SK-N-SH treated with all-trans-retinoic acid at 6 μM for 48 hours (cell line): ENCODE data around the gene PHLDA3.

Experiments used
- ATAC-seq: fragments of 200-7000 bp; cut with Tn5 transposase; 3 replicates; pipeline ENCODE4 v1.9.1; 2020; ENCODE audit warnings: mild to moderate bottlenecking, moderate library complexity
- ARNTL ChIP-seq: fragments of 450-650 bp; formaldehyde crosslinking; IDR thresholded peaks from 2 replicates; pipeline ENCODE4 v1.5.0; 2020; ENCODE audit warnings: low read depth, mild to moderate bottlenecking, moderate library complexity, borderline replicate concordance
- BACH2 ChIP-seq: fragments of 250-450 bp; sonication (Bioruptor Pico); IDR thresholded peaks from 2 replicates; pipeline ENCODE4 v1.9.0; 2021; ENCODE audit warnings: mild to moderate bottlenecking, borderline replicate concordance
- CREB5 ChIP-seq: fragments of 250-450 bp; sonication (Bioruptor Pico); IDR thresholded peaks from 2 replicates; pipeline ENCODE4 v1.5.1; 2020; ENCODE audit warnings: low read depth, mild to moderate bottlenecking, moderate library complexity
- CSRNP3 ChIP-seq: fragments of 250-450 bp; sonication (Bioruptor Pico); IDR thresholded peaks from 2 replicates; pipeline ENCODE4 v1.5.1; 2021; ENCODE audit warnings: mild to moderate bottlenecking, moderate library complexity
- ESRRG ChIP-seq: fragments of 250-450 bp; sonication (Bioruptor Pico); IDR thresholded peaks from 2 replicates; pipeline ENCODE4 v1.6.1; 2021; ENCODE audit warnings: mild to moderate bottlenecking
- ISL1 ChIP-seq: fragments of 250-450 bp; sonication (Bioruptor Pico); IDR thresholded peaks from 2 replicates; pipeline ENCODE4 v2.1.2; 2022; ENCODE audit warnings: mild to moderate bottlenecking, moderate library complexity
- OSR1 ChIP-seq: fragments of 250-450 bp; sonication (Bioruptor Pico); IDR thresholded peaks from 2 replicates; pipeline ENCODE4 v1.8.0; 2022; ENCODE audit warnings: moderate library complexity, mild to moderate bottlenecking, inconsistent platforms
- PATZ1 ChIP-seq: fragments of 250-450 bp; sonication (Bioruptor Pico); IDR thresholded peaks from 2 replicates; pipeline ENCODE4 v1.8.0; 2020; ENCODE audit warnings: mild to moderate bottlenecking, moderate library complexity, borderline replicate concordance
- SNAI2 ChIP-seq: fragments of 250-450 bp; sonication (Bioruptor Pico); IDR thresholded peaks from 2 replicates; pipeline ENCODE4 v1.5.0; 2020; ENCODE audit warnings: mild to moderate bottlenecking, moderate library complexity
- TCF4 ChIP-seq: fragments of 250-450 bp; sonication (Bioruptor Pico); IDR thresholded peaks from 2 replicates; pipeline ENCODE4 v1.8.0; 2021; ENCODE audit warnings: mild to moderate bottlenecking, moderate library complexity, borderline replicate concordance
- TSHZ2 ChIP-seq: fragments of 250-450 bp; sonication (Bioruptor Pico); IDR thresholded peaks from 2 replicates; pipeline ENCODE4 v1.5.0; 2020; ENCODE audit warnings: mild to moderate bottlenecking, moderate library complexity
- ZC3H10 ChIP-seq: fragments of 250-450 bp; sonication (Bioruptor Pico); IDR thresholded peaks from 2 replicates; pipeline ENCODE4 v1.5.1; 2021; ENCODE audit warnings: mild to moderate bottlenecking, moderate library complexity
- ZFP3 ChIP-seq: fragments of 250-450 bp; sonication (Bioruptor Pico); IDR thresholded peaks from 2 replicates; pipeline ENCODE4 v1.5.0; 2020; ENCODE audit warnings: mild to moderate bottlenecking, moderate library complexity
- ZFP30 ChIP-seq: fragments of 450-650 bp; formaldehyde crosslinking; IDR thresholded peaks from 2 replicates; pipeline ENCODE4 v1.5.0; 2022; ENCODE audit warnings: mild to moderate bottlenecking, moderate library complexity
- ZNF565 ChIP-seq: fragments of 450-650 bp; formaldehyde crosslinking; conservative IDR thresholded peaks from 2 replicates; pipeline ENCODE4 v1.5.0; 2020; ENCODE audit warnings: low read depth, mild to moderate bottlenecking, moderate library complexity
- ZNF70 ChIP-seq: fragments of 450-650 bp; formaldehyde crosslinking; IDR thresholded peaks from 2 replicates; pipeline ENCODE4 v1.5.0; 2020; ENCODE audit warnings: mild to moderate bottlenecking, moderate library complexity
- ZNF8 ChIP-seq: fragments of 450-650 bp; formaldehyde crosslinking; IDR thresholded peaks from 2 replicates; pipeline ENCODE4 v1.5.0; 2020; ENCODE audit warnings: mild to moderate bottlenecking, moderate library complexity
- TF ChIP-seq, protein P1 (sequence below): fragments of 250-450 bp; sonication (Bioruptor Pico); IDR thresholded peaks from 2 replicates; pipeline ENCODE4 v1.8.0; 2021; ENCODE audit warnings: low read depth, mild to moderate bottlenecking, moderate library complexity, borderline replicate concordance

PHLDA3 gene

GRCh38 chr1:201475915-201476669 lies 7.1 kb upstream of the PHLDA3 start:
- no peak for ATAC-seq
- TF ChIP-seq PATZ1 = no peak
- TF ChIP-seq ZNF565 (CRISPR knock-in tag) = no peak
- no peak for TF ChIP-seq ESRRG (CRISPR knock-in tag)
- no peak for TF ChIP-seq ARNTL
- TF ChIP-seq TCF4 (CRISPR knock-in tag) = no peak
- TF ChIP-seq SNAI2 = no peak
- TF ChIP-seq CREB5 (CRISPR knock-in tag) = no peak
- no peak for TF ChIP-seq ZNF8
- TF ChIP-seq ZC3H10 (CRISPR knock-in tag) = no peak
- TF ChIP-seq ZFP3 (CRISPR knock-in tag) = no peak
- TF ChIP-seq TSHZ2 (CRISPR knock-in tag) = no peak
- TF ChIP-seq, protein P1, sequence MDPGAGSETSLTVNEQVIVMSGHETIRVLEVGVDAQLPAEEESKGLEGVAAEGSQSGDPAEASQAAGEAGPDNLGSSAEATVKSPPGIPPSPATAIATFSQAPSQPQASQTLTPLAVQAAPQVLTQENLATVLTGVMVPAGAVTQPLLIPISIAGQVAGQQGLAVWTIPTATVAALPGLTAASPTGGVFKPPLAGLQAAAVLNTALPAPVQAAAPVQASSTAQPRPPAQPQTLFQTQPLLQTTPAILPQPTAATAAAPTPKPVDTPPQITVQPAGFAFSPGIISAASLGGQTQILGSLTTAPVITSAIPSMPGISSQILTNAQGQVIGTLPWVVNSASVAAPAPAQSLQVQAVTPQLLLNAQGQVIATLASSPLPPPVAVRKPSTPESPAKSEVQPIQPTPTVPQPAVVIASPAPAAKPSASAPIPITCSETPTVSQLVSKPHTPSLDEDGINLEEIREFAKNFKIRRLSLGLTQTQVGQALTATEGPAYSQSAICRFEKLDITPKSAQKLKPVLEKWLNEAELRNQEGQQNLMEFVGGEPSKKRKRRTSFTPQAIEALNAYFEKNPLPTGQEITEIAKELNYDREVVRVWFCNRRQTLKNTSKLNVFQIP (CRISPR knock-in tag) = no peak

GRCh38 chr1:201475130-201475529 lies 6.1 kb upstream of the PHLDA3 start:
- TF ChIP-seq, protein P1 (CRISPR knock-in tag) = no peak
- TF ChIP-seq ZC3H10 (CRISPR knock-in tag) (no peak), ZFP30 (CRISPR knock-in tag) (no peak), ISL1 (no peak), BACH2 (CRISPR knock-in tag) (no peak), CSRNP3 (CRISPR knock-in tag) (no peak), ESRRG (CRISPR knock-in tag) (no peak), ZNF70 (no peak), OSR1 (no peak)
- ATAC-seq = peak; percentile 63

DNA sequence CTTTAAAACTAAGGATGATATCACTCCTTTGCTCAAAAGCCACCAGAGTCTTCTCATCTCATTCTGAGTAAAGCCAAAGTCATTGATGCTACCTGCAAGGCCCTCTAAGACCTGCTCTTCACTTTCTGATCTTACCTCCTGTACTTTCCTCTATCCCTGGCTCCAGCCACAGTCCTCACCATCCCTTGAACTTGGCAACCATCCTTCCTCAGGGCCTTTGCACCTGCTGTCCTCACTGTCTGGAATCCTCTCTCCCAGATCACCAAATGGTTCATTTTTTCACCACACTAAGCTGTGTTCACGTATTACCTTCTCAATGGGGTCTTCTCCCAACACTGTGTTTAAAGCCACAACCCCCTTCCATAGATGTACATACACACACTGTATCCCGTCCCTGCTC lies 4.3 kb upstream of the PHLDA3 start:
- TF ChIP-seq CSRNP3 (CRISPR knock-in tag) = no peak
- no peak for TF ChIP-seq OSR1
- no peak for TF ChIP-seq ZFP30 (CRISPR knock-in tag)
- TF ChIP-seq, protein P1 (CRISPR knock-in tag) = no peak
- no peak for TF ChIP-seq SNAI2
- no peak for TF ChIP-seq PATZ1
- no peak for TF ChIP-seq CREB5 (CRISPR knock-in tag)
- TF ChIP-seq, all 23 proteins: peak for 0
- no peak for ATAC-seq
